GM19239 (cell line): Measurements from ENCODE around the gene CCDC160.
A peak's percentile ranks its signal among the peaks of the same experiment; 100 is the strongest.
"Not testable (repeated sequence)": the region's sequence is repeated elsewhere in the genome, so short reads cannot be mapped to it uniquely, and the experiment has no call there.

Source experiments
- DNase-seq: peaks from one replicate; pipeline ENCODE4 v3.0.0; 2011; ENCODE audit warnings: low spot score; ENCODE audit not compliant: insufficient read length
- FAIRE-seq: peaks from 2 replicates; lab custom pipeline; 2011; peaks lifted over from hg19 to GRCh38; lab: Jason Lieb, UNC

CCDC160 gene

DNA sequence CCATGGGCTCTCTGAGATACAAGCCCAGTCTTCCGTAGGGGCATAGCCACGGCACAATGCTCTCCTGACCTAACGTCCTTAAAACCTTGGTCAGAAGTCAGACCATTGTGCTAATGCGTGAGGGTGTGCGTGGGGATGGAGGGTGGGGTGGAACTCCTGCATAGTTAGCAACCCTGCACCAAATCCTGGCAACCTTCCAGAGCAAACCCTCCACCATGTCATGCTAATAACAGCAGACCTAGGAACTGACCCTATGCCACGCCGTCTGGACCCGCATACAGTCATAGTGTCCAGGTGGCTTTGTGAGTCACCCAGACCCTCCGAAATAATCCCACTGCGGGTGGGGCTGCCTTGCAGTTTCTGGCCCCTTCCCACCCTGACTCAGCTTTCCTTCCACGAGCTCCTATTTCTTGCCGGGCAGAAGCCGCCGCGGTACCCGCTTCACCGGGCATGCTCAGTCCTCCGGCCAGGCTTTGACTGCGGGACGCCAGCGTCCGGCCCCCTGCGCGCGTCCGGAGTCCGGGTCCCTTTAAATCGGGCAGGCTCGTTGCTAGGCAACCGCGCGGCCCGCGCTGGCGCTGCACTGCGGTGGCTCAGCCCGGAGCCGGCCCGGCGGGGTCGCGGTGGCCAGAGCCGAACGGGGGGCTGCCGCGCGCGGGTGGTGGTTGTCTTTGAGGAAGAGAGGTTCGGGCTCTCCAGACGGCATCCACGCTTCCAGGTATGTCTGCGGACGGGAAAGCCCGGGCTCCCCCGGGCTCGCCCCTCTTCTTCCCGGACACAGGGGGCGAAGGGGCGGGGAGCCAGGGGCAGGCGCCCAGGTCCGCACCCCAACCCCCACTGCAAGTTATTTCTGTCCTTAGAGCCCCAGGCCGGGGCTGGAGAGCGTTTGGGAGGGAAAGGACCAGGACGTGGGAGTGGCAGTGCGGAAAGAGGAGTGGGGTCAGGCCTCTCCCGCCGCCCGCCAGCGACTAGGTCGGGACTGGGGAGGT is at the start of gene CCDC160:
TSS of gene CCDC160 (plus strand) at position 557 of the 989 bp plus-strand sequence. CDS start 7,619 bp downstream, outside the sequence.
- no peak for FAIRE-seq
- DNase-seq, result no peak

DNA sequence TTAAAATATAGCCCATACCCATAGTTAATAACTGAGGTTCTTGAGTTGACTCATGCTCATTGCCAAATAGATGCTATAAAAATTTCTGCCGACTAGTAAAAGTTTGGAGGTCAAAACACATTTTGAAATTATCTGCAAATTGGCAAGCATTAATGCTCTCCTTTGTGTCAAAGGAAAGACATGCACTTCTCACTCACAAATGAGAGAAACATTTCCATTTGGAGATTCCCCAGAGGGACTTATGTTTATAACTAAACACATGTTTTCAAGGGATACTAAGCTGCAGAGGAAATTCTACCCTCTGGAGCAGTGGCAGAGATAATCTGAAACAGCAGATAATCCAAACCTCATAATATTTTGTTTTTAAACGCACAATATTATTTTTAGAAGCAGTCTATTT is 45.7 kb upstream of the CCDC160 start:
- no peak for FAIRE-seq

DNA sequence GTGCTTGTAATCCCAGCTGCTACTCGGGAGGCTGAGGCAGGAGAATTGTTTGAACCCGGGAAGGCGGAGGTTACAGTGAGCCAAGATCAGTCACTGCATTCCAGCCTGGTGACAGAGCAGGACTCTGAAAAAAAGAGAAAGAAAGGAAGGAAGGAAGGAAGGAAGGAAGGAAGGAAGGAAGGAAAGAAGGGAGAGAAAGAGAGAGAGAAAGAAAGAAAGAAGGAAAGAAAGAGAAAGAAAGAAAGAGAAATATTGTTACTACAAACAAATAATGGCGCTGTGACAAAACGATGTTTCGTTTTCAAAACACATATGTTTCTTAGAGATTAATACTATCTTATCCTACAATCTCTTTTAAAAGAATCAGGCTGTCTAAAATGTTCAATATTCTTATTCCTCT is 42.1 kb upstream of the CCDC160 start:
- FAIRE-seq (no peak), DNase-seq (no peak)

More for the DNA sequence above, 45.7 kb upstream of the CCDC160 start:
- no peak for DNase-seq

GRCh38 chrX:134202561-134202960 is 34.4 kb upstream of the CCDC160 start:
- FAIRE-seq (no peak), DNase-seq (no peak)

GRCh38 chrX:134206221-134206620 is 30.8 kb upstream of the CCDC160 start:
- DNase-seq (no peak), FAIRE-seq (no peak)

GRCh38 chrX:134210465-134210864 is 26.5 kb upstream of the CCDC160 start:
- FAIRE-seq, result peak; percentile 69
- no peak for DNase-seq

- DNase-seq (no peak), FAIRE-seq (no peak)
Measured at GRCh38 chrX:134235236-134235635, 1.7 kb upstream of the CCDC160 start.

GRCh38 chrX:134238144-134238543 is 1.2 kb downstream of the CCDC160 start:
- FAIRE-seq, DNase-seq: not testable (repeated sequence)

DNA sequence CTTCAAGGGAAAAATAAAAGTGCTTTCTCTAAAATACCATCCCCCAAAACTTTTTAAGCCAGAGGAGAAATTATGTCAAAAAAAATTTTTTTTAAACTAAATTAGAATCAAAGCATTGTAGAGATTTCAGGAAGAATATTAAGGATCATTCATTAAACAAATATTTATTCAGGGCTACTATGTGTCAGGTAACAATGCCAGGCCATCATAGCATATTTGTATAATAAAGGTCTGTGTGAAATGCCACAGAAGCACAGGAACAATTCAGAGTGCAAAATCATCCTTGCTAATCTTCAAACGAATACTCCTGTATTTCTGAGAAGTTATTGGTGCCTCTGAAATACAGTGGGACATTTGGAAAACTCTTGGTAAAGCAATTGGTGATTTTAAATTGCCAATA is 2.0 kb downstream of the CCDC160 start:
- FAIRE-seq, result no peak
- no peak for DNase-seq

GRCh38 chrX:134240209-134240608 is 3.2 kb downstream of the CCDC160 start:
- FAIRE-seq (no peak), DNase-seq (no peak)

GRCh38 chrX:134241960-134242619 is 5.1 kb downstream of the CCDC160 start:
- FAIRE-seq (no peak), DNase-seq (no peak)

- FAIRE-seq (no peak), DNase-seq (no peak)
Measured at GRCh38 chrX:134244043-134244442, 7.1 kb downstream of the CCDC160 start.

- FAIRE-seq, result peak; percentile 31
- DNase-seq, result no peak
Measured at GRCh38 chrX:134246282-134246681, 9.3 kb downstream of the CCDC160 start.

GRCh38 chrX:134247492-134247891 is 10.5 kb downstream of the CCDC160 start:
- DNase-seq (no peak), FAIRE-seq (no peak)

- FAIRE-seq (no peak), DNase-seq (no peak)
Measured at GRCh38 chrX:134249241-134249640, 12.3 kb downstream of the CCDC160 start.

GRCh38 chrX:134251241-134251640 is 14.3 kb downstream of the CCDC160 start:
- no peak for DNase-seq

DNA sequence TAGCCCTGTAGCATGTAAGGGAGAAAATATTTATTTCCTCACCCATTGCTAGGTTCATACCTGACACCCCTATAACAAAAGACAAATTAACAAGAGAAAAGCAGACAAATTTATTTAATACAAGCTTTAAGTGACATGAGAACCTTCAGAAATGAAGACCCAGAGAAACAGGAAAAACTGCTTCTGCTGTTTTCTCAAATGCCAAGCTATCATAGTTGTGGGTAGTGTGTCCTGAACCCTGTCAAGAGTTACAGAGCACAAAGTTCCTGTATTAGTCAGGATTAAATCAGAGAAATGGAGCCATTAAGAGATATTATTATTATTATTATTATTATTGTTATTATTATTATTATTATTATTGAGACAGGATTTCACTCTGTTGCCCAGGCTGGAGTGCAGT is 17.5 kb downstream of the CCDC160 start:
- no peak for FAIRE-seq
- no peak for DNase-seq

More at GRCh38 chrX:134251241-134251640, 14.3 kb downstream of the CCDC160 start:
- FAIRE-seq, result no peak

DNA sequence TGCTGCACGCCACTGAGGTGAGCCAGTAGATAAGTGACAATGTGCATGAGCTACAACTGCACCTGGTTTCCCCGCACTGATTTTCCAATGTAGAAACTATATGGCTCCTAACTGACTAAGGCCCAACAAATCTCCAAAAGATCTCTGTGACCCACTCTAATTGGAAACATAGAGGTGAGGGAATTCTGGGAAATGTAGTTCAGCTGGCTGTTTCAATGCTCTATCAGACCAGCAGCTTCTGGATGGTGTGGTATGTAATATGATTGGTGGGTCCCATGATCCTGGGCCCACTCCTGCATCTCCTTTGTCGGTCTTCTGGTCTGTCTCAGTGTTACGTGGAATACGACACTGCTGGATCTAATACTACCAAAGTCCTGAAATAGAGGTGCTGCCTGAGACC is 18.6 kb downstream of the CCDC160 start:
- FAIRE-seq, result no peak
- DNase-seq, result no peak

GRCh38 chrX:134256684-134257083 is 19.7 kb downstream of the CCDC160 start:
- FAIRE-seq (no peak), DNase-seq (no peak)

DNA sequence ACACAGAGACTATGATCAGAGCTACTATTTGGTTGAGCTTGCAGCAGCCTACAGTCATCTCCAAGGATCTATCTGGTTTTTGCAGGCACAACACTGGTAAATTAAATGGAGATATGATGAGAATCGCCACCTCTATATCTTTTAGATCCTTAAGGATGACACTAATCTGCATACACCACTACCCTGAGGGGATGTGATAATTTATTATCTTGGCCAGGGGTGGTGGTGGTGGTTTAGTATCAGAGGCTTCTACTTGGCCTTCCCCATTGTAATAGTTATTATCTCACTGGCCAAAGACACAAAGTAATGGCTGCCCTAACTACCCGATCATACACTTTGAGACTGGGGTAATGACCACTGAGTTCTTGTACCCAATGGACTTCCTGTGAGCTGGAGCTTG is 21.2 kb downstream of the CCDC160 start:
- DNase-seq, result no peak
- no peak for FAIRE-seq

GRCh38 chrX:134285934-134286333 is 49.0 kb downstream of the CCDC160 start:
- not testable (repeated sequence) for FAIRE-seq, DNase-seq
